ENCODE measurements around the gene PLXNA1. TPM values are rescaled to one million over a fixed set of nuclear protein-coding genes. Genes with fewer than 3 reads are reported as not detected.

PLXNA1 gene
- polyA plus RNA-seq, 1 experiment = 57.2 TPM

GRCh38 chr3:126936853-126937425, 46.0 kb upstream of the PLXNA1 start:
- POLR2A ChIA-PET = no interaction called here
- CTCF ChIA-PET = interaction anchor here (1.4 to 2.4 kb wide), 2 partner anchors 10 to 24 kb away, joined by 4 to 7 read pairs; no protein-coding TSS in a partner anchor
- no peak for TF ChIP-seq CTCF (IDR thresholded peaks at IDR 0.05; ENCODE audit: insufficient read depth, low read depth, low read length)
- no peak for DNase-seq (ENCODE audit: low read depth)
- Histone ChIP-seq H3K4me3 (ENCODE audit: low read depth, low read length) (no peak overlapping the region), H3K36me3 (ENCODE audit: control insufficient read depth, insufficient read depth, low read length) (no peaks in the 10 kb centered on the region), H3K27me3 (ENCODE audit: control insufficient read depth, insufficient read depth, low read length) (no peaks in the 10 kb centered on the region)

GRCh38 chr3:126937533-126937932, 45.4 kb upstream of the PLXNA1 start:
- no peaks in the 10 kb centered on the region for H3K27me3 ChIP-seq (ENCODE audit: control insufficient read depth, insufficient read depth, low read length)
- no peaks in the 10 kb centered on the region for H3K36me3 ChIP-seq (ENCODE audit: control insufficient read depth, insufficient read depth, low read length)
- no peak for DNase-seq (ENCODE audit: low read depth)
- H3K4me3 ChIP-seq (ENCODE audit: low read depth, low read length) = no peak overlapping the region
- POLR2A ChIA-PET = no interaction called here
- CTCF ChIA-PET = interaction anchor here (1.1 to 2.4 kb wide), 3 partner anchors 9 to 26 kb away, joined by 3 to 10 read pairs (median 7); no protein-coding TSS in a partner anchor
- TF ChIP-seq CTCF (IDR thresholded peaks at IDR 0.05; ENCODE audit: insufficient read depth, low read depth, low read length) = no peak

- H3K36me3 ChIP-seq (ENCODE audit: control insufficient read depth, insufficient read depth, low read length) = no peaks in the 10 kb centered on the region
- TF ChIP-seq CTCF (IDR thresholded peaks at IDR 0.05; ENCODE audit: insufficient read depth, low read depth, low read length) = no peak
- POLR2A ChIA-PET = no interaction called here
- H3K4me3 ChIP-seq (ENCODE audit: low read depth, low read length) = no peak overlapping the region
- no peak for DNase-seq (ENCODE audit: low read depth)
- H3K27me3 ChIP-seq (ENCODE audit: control insufficient read depth, insufficient read depth, low read length) = no peaks in the 10 kb centered on the region
- CTCF ChIA-PET = interaction anchor here (1.1 to 2.4 kb wide), 3 partner anchors 10 to 27 kb away, joined by 3 to 10 read pairs (median 7); no protein-coding TSS in a partner anchor
These were observed 44.9 kb upstream of the PLXNA1 start for GRCh38 chr3:126937973-126938372.

- ChIA-PET CTCF (interaction anchor here (1.1 to 2.4 kb wide), 3 partner anchors 11 to 28 kb away, joined by 3 to 10 read pairs (median 7); no protein-coding TSS in a partner anchor), POLR2A (no interaction called here)
- Histone ChIP-seq H3K27me3 (ENCODE audit: control insufficient read depth, insufficient read depth, low read length) (no peaks in the 10 kb centered on the region), H3K36me3 (ENCODE audit: control insufficient read depth, insufficient read depth, low read length) (no peaks in the 10 kb centered on the region), H3K4me3 (ENCODE audit: low read depth, low read length) (no peak overlapping the region)
- DNase-seq (ENCODE audit: low read depth) = no peak
- no peak for TF ChIP-seq CTCF (IDR thresholded peaks at IDR 0.05; ENCODE audit: insufficient read depth, low read depth, low read length)
These were observed 44.2 kb upstream of the PLXNA1 start for GRCh38 chr3:126938520-126939337.

- ChIA-PET POLR2A (no interaction called here), CTCF (interaction anchor here (2.4 kb wide), 1 partner anchor 22 kb away, joined by 7 read pairs; no protein-coding TSS in a partner anchor)
- no peak overlapping the region for H3K4me3 ChIP-seq (ENCODE audit: low read depth, low read length)
- no peaks in the 10 kb centered on the region for H3K27me3 ChIP-seq (ENCODE audit: control insufficient read depth, insufficient read depth, low read length)
- H3K36me3 ChIP-seq (ENCODE audit: control insufficient read depth, insufficient read depth, low read length) = no peaks in the 10 kb centered on the region
- no peak for DNase-seq (ENCODE audit: low read depth)
- TF ChIP-seq CTCF (IDR thresholded peaks at IDR 0.05; ENCODE audit: insufficient read depth, low read depth, low read length) = no peak
These were observed 43.6 kb upstream of the PLXNA1 start for GRCh38 chr3:126939338-126939718.
